HG03460 (cell line): ENCODE data around the gene YES1.
A peak's percentile ranks its signal among the peaks of the same experiment; 100 is the strongest.
"Not testable (repeated sequence)": the region's sequence is repeated elsewhere in the genome, so short reads cannot be mapped to it uniquely, and the experiment has no call there.

Experiments
- ATAC-seq: cut with Tn5 transposase; IDR thresholded peaks from one replicate; pipeline ENCODE4 v1.9.1; 2021; ENCODE audit not compliant: unreplicated experiment

Gene YES1

DNA sequence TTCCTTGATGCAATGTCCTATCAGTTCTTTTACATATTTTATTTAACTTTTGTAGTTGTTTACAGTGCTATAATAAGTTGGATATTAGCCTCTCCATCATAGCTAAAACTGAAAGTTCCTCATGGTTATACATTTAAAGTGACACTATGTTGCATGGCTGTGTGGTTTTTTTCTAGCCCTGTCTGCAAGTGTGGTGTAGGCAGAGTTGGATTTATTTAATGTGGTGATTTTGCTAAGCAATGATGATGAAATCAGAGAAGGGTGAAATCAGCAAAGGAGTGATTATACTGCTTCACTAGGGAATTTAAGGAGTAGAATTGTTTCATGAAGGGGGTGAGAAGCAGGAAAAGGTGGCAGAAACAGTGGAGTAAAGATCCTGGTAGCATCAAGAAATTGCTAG, 81.3 kb downstream of the YES1 start:
- no peak for ATAC-seq

DNA sequence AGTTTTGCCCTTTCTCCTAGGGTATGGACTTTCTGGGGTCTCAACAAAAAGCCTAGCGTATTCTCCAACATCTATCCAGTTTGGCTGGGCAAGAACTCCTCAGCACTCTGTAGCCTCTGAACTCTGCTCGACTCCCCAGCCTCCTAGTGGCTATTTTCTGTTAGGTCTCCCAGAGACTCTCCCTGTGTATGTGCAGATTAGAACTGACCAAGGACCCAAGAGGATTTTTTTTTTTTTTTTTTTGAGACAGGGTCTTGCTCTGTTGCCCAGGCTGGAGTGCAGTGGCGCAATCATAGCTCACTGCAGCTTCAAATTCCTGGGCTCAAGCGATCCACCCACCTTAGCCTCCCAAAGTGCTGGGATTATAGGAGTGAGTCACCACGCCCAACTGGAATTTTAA, 81.9 kb downstream of the YES1 start:
- ATAC-seq: not testable (repeated sequence)

DNA sequence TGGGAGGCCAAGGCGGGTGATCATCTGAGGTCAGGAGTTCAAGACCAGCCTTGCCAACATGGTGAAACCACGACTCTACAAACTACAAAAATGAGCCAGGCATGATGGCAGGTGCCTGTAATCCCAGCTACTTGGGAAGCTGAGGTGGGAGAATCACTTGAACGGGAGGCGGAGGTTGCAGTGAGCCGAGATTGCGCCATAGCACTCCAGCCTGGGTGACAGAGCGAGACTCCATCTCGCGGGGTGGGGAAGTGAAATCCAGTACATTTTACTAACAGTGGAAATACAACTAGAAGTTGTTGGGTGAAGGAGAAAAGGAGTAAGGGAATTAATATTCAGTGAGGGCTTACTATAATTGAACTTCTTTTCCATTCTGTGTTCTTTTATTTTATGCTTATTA, 86.4 kb downstream of the YES1 start:
- ATAC-seq: no peak

DNA sequence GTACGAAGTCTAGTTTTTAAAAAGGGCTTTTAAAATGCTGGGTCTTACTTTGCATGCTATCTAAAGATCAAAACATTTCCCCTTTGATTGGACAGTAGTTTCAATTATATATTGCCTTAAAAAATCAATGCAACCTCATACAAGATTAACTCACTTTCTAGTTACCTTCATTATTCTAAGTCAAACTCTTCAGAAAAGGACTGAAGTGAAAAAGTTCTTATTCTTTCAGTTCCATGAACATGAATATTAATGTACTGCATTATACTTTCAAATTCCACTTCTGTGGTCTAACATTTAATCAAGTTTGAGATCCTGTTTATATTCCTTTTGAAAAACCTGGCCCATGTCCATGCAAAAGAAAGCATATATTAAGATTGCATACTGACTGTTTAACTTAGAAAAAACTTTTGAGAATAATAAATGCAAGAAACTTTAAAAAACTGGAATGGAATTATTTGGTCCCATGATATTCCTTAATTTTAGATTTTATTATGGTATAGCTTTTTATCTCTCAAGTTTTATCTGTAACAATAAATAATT, 88.4 kb downstream of the YES1 start:
- no peak for ATAC-seq

DNA sequence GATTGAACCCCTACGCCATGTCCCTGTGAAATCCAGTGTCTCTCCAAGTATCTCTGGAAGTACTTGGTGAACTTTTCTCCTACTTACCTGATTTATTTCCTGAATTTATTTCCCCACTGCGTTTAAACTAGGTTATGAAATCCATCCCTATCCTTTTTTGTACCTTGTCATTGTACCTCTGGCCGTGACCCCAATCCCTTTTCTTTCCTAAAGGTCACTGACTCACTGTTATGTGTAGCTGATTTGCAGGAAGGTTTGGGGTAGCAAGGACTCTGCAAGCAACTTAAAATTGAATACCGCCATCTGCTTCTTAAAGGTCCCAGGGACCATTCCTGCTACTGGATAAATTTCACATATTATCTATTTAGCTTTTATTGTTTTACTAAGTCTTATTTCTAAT, 95.0 kb downstream of the YES1 start:
- ATAC-seq: no peak

DNA sequence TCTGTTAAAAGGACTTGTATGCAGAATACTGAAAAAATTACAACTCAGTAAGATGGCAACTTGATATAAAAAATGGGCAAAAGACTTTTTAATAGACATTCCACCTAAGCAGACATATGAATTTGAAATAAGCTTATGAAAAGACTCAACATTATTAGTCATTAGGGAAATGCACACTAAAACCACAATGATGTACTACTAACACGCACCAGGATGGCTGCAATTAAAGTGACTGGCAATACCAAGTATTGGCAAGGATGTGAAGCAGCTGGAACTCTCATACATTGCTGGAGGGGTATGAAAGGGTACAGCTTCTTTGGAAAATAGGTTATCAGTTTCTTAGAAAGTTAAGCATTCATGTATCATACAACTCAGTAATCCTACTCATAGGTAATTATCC, 96.4 kb downstream of the YES1 start:
- ATAC-seq: no peak

DNA sequence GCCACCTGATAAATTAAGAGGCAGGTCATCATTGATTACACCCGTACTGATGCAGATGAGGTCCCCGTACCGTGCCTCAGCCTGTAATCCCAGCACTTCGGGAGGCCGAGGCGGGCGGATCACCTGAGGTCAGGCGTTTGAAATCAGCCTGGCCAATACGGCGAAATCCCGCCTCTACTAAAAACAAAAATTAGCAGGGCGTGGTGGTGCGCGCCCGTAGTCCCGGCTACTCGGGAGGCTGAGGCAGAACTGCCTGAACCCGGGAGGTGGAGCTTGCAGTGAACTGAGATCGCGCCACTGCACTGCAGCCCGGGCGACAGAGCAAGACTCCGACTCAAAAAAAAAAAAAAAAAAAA, 98.9 kb downstream of the YES1 start:
- no peak for ATAC-seq

DNA sequence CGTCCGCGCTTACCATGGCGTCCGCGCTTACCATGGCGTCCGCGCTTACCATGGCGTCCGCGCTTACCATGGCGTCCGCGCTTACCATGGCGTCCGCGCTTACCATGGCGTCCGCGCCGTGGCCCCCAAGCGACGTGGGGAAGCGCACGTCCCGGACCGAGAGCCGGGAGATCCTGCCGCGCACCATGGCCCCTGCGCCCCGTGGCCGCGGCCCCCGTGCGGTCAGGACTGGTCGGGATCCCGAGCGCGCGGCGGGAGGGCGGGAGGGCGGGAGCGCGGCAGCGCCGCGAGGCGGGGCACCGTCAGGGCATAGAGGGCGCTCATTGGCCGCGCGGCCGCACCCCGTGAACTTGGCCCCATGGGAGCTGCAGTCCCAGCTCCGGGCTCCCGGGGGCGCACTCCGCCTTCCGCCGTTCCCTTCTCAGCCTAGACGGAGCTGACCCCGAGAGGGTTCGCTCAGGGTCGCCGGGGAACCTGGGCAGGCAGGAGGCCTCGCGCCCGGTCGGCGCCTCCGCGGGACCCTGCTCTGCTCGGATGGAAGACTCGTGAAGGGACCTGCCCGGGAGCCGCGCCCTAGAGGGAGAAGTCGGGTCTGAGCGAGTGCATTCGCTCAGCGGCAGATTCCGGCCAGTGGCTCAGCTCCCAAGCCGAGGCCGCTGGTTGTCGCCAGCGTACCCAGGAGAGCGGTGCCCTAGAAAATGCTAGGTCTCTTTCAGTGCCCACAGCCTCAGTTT, 99.5 kb downstream of the YES1 start, which contains the start of gene ENOSF1:
TSS of gene ENOSF1 (minus strand) at position 230 of the 734 bp plus-strand sequence. CDS start at position 187, 43 bp downstream.
- peak; percentile 85 for ATAC-seq

DNA sequence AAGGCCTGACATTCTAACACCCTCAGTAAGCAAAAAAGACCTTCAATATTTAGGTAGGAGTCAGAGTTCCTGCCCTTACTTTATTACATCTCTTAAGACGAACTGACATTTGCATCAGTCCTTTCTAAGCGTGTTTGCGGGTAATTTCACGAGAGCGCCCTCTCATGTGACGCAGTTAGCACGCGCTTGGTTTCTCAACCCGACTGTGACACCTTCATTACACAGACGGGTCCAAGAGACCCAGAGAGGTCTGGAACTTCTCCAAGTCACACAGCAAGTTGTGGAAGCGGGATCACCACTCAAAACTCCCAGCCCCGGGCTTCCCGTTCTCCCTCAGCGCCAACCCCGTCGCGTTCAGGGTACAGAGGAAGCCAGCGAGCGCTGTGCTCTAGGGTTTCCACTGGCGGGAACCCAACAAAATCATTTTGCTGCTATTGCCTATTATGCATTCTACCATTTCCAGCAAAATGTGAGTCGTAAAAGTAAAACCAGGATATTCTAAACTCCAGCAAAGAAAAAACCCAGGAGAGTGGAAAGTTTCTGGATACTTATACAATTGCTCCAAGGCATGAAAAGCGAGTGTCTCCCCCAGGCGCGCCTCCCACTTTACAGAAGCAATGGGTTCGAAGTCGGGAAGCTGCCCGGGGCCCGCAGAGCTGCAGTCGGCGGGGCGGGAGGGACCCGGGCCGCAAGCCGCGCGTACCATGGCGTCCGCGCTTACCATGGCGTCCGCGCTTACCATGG, 100.2 kb downstream of the YES1 start:
- ATAC-seq: peak; percentile 63

DNA sequence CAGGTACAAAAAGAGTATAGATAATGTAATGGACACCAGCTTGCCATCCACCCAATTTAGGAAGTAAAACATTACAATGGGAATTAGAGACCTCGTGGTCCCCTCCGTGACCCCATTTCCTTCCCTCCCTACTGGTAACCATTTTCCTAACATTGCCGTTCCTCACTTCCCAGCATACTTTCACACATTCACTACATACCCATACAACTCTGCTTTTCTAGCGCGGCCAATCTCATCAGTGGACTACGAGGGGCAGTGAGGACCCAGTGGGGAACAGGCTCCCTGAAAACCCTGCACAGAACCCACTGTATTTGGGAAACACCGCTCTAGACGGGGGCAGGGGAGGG, 100.8 kb downstream of the YES1 start:
- no peak for ATAC-seq

DNA sequence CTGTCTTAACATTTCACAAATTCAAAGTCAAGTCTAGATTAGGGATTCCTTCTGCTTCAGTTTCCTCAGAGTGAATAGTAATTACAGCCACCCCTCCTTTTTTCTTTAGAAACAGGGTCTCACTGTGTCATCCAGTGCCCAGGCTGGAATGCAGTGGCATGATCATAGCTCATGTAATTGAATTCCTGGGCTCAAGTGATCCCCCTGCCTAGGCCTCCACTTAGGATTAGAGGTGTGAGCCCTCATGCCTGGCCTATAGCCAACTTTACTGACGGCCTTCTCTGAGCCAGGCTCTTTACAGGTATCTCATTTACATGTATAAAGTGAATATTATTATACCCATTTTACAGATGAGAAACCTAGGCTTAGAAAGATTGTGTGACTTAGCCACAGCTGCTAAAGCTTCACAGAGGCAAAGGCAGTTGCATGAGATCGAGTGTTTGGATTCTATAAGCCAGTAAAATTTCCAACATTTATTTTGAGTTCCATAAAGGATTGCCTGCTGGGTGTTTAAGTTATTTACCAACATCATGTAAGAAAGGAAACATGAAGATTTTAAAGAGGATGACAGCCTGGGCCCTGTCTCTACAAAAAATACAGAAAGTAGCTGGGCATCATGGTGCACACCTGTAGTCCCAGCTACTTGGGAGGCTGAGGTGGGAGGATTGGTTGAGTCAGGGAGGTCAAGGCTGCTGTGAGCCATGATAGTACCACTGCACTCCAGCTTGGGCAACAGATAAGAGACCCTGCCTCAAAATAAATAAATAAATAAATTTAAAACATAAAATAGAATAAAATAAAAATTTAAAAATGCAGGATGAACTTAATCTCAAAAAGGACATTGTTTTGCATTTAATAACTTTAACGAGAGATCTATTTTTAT, 101.4 kb downstream of the YES1 start:
- no peak for ATAC-seq

DNA sequence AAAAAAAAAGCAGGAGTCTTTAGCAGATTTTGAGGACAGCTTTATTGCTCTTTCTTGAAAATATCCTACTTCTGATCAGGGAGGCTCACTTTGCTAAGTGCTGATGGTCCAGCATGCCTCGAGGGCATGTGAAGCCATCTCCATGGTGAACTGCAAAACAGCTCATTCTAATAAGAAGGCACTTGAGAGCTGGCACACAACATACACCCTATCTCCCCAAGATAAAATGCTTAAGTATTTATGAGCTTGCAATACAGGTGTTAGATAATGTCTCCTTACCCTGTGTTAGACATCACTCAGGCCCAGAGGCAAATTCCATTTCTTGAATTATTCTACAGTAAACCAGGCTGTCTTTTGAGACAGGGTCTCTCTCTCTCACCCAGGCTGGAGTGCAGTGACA, 102.3 kb downstream of the YES1 start:
- no peak for ATAC-seq

DNA sequence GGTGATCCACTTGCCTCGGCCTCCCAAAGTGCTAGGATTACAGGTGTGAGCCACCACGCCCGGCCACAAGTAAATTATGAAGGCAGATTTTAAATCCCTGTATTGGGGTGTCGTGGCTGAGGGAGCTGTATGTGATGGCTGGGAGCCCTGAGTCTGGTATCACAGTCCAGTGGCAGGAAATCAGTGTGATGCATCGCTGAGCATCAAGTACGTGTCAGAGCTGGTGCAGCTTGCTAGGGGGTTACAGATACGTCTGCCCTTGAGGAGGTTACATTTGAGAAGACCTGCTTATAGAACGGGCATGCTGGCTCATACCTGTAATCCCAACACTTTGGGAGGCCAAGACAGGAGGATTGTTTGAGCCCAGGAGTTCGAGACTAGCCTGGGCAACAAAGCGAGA, 103.9 kb downstream of the YES1 start:
- no peak for ATAC-seq

DNA sequence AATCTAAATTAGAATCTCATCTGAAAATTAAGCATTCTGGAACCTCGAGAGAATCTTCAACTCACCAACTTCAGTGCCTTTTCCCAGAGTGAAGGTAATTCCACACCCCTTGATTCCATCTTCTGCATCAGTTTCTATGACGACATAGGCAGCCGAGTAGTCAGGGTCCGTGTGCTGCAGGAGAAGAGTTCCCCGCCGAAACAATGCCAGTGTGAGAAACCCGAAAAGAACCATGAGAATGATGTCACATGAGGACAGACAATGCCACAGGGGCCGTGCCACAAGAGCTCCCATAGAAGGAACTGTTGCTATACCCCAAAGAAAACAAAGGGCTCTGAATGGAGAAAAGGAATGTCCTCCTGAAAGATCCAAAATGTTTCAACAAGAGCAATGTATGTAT, 105.6 kb downstream of the YES1 start:
- ATAC-seq: no peak

DNA sequence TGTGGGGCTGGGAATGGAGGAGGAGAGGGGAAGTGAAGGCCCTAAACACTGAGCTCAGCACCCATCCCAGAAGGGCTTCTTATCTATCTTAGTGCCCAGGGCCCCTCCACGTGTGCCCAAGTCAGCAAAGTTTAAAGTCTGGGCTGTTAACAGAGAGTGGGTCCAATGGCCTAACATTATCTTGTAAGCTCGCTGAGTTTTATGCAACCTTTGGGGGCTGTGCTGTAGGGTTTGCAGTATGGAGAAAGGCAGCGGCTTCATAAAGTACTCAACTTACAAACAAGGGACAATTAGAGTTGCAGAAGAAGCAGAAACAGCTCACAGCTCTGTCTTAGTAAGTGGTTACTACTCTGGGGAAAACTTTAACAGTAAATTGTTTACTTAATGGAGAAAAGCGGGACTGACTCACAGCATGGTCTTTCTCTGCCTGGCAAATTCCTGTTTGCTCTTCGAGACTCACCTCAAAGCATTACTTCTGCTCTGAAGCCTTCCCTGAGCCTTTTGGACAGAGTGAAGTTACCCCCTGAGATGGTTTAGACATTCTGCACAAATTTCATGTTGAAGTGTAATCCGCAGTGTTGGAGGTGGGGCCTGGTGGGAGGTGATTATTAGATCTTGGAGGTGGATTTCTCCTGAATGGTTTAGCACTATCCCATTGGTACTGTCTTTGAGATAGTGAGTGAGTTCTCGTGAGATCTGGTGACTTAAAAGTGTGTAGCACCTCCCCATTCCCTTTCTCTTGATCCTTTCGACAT, 108.7 kb downstream of the YES1 start:
- ATAC-seq: no peak

DNA sequence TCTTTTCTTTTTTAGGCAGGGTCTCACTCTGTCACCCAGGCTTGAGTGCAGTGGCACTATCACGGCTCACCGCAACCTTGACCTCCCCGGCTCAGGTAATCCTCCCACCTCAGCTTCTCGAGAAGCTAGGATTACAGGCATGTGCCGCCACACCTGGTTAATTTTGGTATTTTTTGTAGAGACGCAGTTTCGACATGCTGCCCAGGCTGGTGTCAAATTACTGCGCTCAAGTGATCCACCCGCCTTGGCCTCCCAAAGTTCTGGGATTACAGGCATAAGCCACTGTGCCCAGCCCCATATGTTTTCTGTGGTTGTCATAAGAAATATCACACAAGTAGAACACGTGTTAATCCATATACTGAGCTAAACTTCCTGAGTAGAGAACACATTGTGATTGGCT, 114.2 kb downstream of the YES1 start:
- ATAC-seq: no peak

DNA sequence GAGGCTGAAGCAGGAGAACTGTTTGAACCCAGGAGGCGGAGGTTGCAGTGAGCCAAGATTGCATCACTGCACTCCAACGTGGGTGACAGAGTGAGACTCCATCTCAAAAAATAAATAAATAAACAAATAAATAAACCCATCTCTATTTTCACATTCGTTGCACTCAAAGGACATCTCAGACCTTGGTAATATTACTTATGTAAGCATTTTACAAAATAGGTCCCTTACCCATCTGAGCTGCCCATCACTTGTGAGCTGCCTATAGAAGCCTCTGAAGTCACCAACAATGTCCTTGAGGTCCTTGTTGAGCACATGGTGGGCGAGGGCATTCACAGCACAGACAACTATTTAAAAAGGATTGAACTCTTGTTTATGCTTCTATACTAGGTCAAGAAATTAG, 115.0 kb downstream of the YES1 start:
- no peak for ATAC-seq

DNA sequence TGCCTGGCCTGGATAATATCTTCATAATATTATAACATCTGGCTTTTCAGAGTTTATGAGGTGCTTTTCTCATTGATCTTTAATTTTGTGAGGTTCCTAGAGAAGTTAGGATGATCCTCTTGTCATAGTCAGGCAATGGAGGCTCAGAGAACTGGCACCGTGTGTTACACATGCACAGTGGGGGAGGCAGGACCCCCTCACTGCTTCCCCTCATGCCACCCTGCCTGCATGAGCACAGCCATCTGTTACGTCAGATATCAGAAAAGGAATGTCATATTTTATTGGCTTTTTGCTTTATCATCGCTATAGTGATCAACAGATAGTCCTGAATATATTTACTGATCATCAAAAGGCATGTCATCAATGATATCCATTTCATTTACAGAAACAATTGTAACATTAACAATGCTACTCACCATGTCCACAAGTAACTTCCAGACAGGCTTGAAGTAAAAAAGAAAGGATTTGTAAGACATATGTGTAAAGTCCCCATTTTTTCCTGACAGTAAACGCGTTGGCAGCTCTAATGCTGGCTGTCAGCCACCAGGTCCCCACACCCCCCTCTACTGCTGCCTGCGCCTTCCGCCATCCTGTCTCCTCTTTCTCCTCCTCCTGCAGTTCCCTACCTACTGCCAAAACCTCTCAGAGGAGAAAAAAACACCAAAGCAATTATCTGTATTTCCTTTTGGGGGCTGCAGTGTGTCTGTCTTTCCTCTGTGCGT, 118.4 kb downstream of the YES1 start:
- ATAC-seq: no peak

DNA sequence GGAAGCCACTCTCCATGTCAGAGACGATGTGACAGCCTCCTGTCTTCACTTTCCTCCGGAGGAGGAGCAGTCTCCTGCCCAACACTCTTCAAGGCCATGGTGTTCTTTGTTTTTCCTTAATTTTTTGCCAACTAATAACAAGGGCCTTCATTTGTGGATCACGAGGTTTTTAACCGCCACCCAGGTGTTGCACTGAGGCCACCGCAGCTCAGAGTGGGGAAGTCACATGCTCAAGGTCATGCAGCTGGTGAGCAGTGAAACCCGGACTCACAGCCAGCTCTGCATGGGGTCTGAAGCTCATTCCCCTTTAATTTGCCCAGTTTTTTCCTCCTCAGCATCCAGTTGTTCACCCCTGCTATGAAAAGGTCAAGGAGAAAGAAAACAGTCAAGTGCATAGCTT, 119.2 kb downstream of the YES1 start:
- no peak for ATAC-seq

DNA sequence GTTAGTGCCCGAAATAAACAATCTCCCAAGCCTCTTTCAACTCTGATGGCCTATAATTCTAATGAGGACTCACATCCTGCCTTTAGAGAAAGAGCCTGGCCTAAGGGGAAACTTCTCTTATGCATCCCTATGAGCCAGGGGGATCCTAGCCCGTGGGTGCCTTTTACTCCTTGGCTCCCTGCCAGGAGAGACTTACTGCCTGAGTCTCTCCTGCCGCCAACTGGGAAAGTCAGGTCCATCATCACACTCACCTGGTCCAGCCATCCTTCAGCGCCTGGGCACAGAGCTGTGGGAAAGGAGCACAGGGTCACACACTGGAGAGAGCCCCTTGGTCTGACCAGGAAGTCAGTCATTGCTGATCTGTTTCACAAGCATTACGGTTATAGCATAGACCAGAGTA, 123.7 kb downstream of the YES1 start:
- ATAC-seq: no peak
